Stimulated activated CD4-positive, alpha-beta T cell treated with anti-CD3 and anti-CD28 coated beads, Interleukin-1b, Interleukin-23, amount 100 ng/mL, for 48 hours (primary cell): Measurements from ENCODE around the gene ALPK1.

Experiments
- DNase-seq: peaks from one replicate; pipeline ENCODE4 v3.0.0-alpha.2; 2020

The ALPK1 gene

GRCh38 chr4:112329672-112330375 is 32.7 kb downstream of the ALPK1 start:
- no peak for DNase-seq

DNA sequence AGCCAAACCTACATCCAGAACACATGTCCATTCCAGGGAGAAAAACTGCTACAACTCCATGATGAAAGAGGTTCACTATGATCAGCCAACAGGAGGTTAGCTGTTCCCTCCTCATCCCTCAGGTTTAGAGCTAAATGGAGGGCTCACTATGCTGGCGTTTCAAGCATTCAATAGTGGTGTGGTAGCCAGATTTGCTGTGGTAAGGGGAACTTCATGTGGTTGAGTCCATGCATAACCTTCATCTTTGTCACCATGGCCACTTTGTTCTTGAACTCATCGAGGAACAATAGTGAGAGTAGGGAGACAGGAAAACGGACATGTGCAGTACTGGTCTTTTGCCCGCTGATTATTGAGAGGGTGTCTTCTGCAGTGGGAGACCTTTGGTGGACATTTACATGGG is 33.8 kb downstream of the ALPK1 start:
- DNase-seq, result no peak

DNA sequence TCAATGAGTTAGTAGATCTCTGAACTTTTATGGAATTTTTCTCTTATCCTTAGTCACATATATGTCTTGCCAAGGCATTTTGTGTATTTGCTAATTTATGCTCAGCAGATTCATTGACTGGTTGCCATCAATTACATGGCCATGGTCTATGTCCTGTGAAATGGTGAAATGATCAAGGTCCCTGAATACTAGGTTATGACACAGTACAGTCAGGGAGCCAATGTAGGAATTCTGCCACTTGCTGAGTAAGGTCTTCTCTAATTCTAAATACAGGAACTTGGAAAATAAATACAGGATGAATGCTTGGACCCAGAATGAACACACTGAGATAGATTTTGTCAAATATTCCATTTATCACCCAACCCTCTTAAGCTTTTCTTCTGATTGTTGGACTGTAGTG is 35.2 kb downstream of the ALPK1 start:
- no peak for DNase-seq

DNA sequence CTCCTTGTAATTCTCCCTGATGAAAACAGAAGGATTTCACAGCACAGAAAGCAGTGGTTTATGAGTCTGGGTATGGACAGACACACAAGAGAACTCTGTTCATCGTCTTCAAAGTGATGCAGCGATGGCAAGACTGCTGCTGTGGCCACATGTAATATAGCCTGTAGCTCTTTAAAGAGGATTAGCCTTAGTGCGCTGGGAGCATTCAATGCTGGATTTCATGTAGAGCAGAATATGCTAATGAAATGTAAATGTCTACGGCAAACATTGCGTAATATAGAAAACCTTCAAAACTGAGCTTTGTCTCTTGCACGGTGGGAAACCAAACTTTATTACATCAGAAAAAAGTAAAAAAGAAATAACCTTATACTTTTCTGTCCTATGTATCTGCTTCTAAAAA is 42.9 kb downstream of the ALPK1 start:
- no peak for DNase-seq

GRCh38 chr4:112341033-112341432 is 43.9 kb downstream of the ALPK1 start:
- no peak for DNase-seq

GRCh38 chr4:112343330-112344080 is 46.3 kb downstream of the ALPK1 start:
- DNase-seq, result no peak

GRCh38 chr4:112348488-112349158 is 51.5 kb downstream of the ALPK1 start:
- DNase-seq, result no peak

- no peak for DNase-seq
Observed at GRCh38 chr4:112352736-112353135, 55.6 kb downstream of the ALPK1 start.

GRCh38 chr4:112355662-112356061 is 58.5 kb downstream of the ALPK1 start:
- no peak for DNase-seq

DNA sequence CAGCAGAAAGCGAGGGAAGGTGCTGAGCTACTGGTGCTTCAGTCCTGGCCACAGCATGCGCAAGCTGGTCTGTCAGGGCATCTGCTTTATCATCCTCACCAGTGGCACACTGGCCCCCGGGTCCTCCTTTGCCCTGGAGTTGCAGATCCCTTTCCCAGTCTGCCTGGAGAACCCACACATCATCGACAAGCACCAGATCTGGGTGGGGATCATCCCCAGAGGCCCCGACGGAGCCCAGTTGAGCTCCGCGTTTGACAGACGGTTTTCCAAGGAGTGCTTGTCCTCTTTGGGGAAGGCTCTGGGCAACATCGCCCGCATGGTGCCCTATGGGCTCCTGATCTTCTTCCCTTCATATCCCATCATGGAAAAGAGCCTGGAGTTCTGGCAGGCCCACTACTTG is 60.3 kb downstream of the ALPK1 start:
- no peak for DNase-seq

DNA sequence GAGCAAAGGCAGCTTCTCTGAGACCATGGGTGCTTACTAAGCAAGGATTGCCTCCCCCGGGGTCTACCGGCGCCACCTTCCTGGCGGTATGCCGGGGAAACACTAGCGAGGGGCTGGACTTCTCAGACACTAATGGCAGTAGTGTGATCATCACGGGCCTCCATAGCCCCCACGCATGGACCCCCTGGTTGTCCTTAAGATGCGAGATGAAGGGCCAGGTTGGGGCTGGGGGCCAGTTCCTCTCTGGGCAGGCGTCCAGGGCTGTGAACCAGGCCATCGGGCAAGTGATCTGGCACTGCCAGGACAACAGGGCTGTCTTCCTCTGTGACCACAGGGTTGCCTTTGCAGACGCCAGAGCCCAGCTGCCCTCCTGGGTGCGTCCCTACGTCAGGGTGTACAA is 60.7 kb downstream of the ALPK1 start:
- no peak for DNase-seq

- DNase-seq, result no peak
Observed at GRCh38 chr4:112358415-112358814, 61.2 kb downstream of the ALPK1 start.

DNA sequence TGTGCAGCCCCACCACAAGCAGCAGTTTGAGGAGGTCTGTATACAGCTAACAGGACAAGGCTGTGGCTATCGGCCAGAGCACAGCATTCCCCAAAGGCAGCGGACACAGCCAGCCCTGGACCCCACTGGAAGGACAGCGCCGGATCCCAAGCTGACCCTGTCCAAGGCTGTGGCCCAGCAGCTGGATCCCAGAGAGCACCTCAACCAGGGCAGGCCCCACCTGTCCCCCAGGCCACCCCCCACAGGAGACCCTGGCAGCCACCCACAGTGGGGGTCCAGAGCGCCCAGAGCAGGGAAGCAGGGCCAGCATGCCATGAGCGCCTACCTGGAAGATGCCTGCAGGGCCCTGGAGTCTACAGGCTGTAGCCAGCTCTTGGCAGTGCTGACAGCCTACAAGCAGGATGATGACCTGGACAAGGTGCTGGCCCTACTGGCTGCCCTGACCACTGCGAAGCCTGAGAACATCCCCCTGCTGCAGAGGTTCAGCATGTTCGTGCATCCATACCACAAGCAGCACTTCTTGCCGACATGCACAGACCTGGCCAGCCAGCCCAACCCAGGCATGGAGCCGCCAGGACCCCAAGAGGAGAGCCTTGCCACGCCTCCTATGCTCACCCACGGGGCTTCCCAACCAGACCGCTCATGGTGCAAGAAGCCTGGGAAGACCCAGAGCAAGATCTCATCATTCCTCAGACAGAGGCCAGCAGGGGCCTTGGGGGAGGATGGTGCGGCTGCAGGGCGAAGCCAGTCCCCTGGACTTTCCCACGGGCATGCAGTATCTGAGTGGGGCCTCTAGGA is 62.0 kb downstream of the ALPK1 start:
- no peak for DNase-seq

DNA sequence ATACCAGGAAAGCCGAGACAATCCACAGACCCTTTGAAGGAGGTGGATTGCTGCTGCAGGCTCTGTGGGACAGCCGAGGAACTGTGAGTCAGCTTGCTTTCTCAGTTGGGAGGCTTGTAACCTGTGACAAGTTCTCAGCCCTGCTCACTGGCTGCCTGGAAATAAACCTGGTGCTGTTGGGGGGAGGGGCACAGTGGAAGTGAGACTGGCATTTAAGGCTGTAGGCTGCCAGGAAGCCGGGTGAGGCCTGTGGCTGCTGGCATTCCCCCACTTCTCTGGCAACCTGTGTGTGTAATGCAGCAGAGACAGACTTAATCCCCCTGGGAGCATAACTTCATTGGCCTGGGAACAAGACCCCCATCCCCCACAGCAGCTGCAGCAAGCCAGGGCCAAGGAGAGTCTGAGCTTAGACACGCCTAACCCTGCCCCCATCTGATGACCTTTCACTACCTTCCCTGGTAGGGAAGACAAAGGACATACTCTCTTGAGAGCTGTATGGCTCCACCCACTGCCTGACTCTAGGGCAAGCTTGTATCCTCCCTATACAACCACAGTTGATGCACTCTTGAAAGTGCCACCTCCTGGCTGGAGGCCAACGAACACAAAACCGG is 64.1 kb downstream of the ALPK1 start:
- peak; percentile 28 for DNase-seq

GRCh38 chr4:112370466-112370865 is 73.3 kb downstream of the ALPK1 start:
- DNase-seq, result no peak

GRCh38 chr4:112371361-112371760 is 74.2 kb downstream of the ALPK1 start:
- no peak for DNase-seq

GRCh38 chr4:112374850-112375249 is 77.7 kb downstream of the ALPK1 start:
- no peak for DNase-seq

GRCh38 chr4:112377171-112377570 is 80.0 kb downstream of the ALPK1 start:
- no peak for DNase-seq

GRCh38 chr4:112377594-112378242 is 80.5 kb downstream of the ALPK1 start:
- no peak for DNase-seq

DNA sequence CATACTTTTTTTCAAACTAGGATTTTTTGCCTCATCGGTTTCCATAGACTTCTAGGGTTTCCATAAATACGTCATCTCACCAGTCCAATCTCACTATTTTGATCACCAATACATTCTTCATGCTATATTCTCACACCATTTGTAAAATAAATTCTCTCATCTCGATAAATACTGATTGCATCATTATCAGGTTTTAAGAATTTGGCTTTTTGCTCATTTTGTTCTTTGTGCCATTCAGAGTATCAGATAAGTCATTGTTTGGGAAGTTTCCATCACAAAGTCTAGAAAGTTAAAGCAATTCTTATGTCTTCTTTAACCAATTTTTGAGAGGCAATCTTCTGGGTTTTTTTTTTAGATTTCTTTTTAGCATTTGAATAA is 81.1 kb downstream of the ALPK1 start:
- no peak for DNase-seq

DNA sequence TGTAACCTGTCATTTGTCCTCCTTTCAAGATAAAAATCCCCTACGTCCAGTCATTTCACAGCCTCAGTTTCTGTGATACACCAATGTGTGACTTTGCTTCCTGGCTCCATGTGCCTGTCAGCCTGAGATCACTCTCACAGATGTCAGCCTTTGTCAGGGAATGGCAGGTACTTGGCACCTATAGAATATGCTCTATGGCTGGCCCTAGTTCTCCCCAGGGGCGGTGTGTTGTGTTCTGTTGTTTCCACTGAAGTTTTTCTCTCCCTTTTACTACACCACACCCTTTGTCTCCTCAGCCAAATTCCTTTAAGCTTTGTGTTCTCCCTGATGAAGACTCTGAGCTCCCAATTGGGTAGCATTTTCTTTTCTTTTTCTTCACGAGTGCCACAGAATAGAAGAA is 81.7 kb downstream of the ALPK1 start:
- no peak for DNase-seq

GRCh38 chr4:112379306-112379705 is 82.1 kb downstream of the ALPK1 start:
- DNase-seq, result no peak
